NCI-H1436 (cell line): ENCODE results near the gene DMPK.
"Not testable (repeated sequence)": the region's sequence is repeated elsewhere in the genome, so short reads cannot be mapped to it uniquely, and the experiment has no call there.

ENCODE experiments used
- DNase-seq: peaks from one replicate; lab custom pipeline; 2025; lab: John Stamatoyannopoulos, UW

DMPK gene

GRCh38 chr19:45769821-45770191 is 12.5 kb downstream of the DMPK start:
- DNase-seq: no peak

DNA sequence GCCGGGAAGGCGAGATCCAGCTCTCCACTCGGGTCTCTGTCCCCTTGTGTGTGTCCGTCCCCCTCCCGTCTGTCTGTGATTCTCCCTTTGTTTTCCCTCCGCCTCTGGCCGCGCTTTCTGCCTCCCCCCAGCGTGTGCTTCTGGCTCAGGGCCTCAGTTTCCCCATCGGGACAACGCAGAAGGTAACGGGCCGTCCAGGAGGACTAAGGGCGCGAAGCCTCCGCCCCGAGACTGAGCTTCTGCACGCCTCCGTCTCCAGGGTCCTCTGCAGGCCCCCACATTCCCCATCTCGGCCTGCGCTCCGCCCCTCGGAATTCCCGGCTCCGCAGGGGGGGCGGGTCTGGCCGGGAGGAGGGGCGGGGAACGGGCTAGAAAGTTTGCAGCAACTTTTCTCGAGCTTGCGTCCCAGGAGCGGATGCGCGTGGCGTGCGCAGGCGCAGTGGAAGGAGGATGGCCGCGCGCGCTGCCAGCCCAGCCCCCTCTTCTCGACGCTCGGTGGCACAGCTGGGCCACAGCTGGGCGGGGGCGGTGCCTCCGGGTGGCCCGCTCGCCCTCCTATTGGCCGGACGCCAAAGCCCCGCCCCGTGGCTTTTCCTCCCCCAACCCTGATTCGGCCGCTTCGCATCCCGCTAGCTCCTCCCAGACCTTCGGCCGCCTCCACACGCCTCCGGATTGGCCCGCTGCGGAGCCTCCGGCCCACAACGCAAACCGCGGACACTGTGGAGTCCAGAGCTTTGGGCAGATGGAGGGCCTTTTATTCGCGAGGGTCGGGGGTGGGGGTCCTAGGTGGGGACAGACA is 13.1 kb downstream of the DMPK start, which contains the start of gene SIX5:
Gene SIX5 (minus strand): TSS at position 269 of the 799 bp plus-strand sequence. CDS start 408 bp downstream, outside the sequence.
- DNase-seq: peak; percentile 90

- DNase-seq: no peak
Observed at GRCh38 chr19:45768655-45768983, 13.7 kb downstream of the DMPK start.

DNA sequence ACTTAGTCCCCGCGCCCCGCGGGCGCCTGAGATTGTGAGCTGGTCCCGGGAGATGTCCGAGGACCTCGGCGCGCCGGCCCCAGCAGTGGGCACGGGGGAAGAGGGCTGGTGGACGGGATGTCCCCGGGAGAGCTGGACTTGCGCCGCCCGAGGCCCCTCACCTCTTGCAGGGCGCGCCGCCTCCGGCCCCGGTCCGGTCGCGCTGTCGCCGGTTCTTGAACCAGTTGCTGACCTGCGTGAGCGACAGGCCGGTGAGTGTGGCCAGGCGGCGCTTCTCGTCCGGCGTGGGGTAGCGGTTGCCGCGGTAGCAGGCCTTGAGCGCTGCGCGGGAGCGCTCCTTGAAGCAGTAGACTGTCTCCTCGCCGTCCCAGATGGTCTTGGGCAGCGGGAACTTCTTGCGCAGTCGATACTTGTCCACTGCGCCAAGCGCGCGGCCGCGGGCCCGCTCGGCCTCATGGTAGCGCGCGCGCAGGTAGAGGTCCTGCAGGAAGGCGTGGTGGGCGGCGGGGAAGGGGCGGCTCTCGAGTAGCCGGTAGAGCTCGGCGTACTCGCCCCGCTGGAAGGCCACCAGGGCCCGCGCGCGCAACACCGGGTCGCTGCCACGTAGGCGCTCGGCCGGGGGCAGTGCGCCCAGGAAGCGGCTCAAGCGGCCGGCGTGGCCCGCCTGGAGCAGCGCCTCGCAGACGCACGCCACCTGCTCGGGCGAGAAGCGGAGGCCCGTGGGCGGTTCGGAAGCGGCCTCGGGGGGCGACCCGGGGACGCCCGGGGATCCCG is 14.2 kb downstream of the DMPK start:
- DNase-seq: no peak

DNA sequence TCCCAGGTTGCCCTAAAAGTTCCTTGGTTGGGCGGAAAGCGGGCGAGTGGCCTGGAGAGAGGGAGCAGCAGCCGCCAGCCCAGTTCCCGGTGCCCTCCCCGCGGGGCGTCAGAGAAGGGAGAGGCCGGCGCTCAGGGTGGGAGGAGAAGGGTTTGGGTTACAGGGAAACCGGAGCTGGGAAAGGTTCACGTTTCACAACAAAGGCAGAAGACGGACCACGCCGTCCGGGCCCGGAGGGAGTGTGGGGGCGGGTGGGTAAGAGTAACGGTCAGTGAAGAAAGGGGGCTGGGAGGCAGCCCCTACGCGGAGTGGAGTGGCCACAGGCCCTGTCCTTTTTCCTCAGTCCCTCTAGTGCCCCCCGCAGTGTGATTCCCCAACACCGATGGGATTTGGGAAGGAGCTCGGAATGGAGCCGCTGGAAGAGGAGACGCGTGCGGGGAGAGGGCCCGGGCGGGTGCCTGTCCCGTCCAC is 14.8 kb downstream of the DMPK start:
- no peak for DNase-seq

- DNase-seq: no peak
Observed at GRCh38 chr19:45766869-45767346, 15.4 kb downstream of the DMPK start.

- no peak for DNase-seq
Observed at GRCh38 chr19:45766296-45766868, 15.9 kb downstream of the DMPK start.

DNA sequence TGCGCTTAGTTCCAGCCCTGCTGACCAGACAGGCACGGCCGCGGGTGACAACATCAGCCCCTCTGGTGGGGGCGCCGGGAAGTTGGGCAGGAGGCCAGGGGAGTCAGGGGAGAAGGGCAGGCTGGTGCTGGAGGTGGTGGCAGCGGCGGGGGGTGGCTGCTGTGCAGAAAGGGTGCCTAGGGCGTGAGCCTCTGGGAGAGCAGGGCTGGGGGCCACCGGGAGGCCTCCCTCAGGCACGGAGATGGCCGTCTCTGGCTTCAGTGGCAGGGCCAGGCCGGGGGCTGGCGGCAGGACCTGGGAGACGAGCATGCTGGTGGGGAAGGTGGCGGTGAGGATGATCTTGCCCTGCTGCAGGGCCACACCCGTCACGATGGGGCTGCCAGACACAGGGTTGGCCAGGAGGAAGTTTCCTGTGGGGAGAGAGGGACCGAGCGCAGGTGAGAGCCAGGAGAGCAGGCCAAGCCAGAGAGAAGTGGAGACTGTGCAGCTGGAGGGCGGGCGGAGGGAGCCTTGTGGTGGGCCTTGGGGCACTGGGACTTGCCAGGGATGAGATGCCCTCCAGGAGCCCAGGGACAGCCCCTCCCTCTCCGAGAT is 16.5 kb downstream of the DMPK start:
- no peak for DNase-seq

DNA sequence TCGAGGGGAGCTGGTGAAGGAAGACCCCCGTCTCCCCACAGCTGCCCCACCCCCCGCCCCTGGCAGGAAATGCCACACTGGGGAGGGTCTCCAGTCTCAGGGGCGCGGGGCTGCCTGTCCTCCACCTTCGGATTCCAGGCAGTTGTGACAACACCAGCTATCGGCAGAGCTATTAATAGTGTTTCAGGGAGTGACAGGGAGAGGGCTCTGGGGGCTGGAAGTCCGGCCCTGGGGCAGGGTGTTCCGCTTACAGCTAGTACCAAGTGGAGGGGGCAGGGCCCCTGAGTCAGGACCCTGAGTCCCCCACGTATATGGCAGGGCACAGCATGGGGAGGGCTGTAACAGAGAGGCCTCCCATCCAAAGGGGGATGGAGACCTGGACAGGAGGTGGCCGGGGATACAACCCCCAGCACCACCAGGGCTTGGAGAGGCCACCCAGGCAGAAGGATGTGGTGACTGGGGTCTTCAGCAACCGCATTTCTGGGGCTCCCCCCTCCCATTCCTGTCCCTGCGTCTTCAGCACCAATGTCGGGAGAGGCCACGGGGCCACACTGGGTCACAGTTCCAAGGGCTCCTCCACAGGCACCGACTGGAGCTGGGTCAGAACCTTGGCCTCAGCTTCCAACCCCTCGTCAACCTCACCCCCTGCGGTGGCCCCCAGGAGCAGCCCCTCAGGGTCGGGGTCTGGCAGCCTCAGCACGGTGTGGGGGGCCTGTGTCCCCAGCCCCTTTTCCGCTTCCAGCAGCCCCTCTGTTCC is 17.2 kb downstream of the DMPK start:
- no peak for DNase-seq

- DNase-seq: no peak
Observed at GRCh38 chr19:45764475-45764874, 17.8 kb downstream of the DMPK start.

GRCh38 chr19:45763691-45764294 is 18.5 kb downstream of the DMPK start:
- DNase-seq: no peak

GRCh38 chr19:45762870-45763631 is 19.2 kb downstream of the DMPK start:
- no peak for DNase-seq

GRCh38 chr19:45761714-45762113 is 20.6 kb downstream of the DMPK start:
- no peak for DNase-seq

- DNase-seq: no peak
Observed at GRCh38 chr19:45758921-45759320, 23.4 kb downstream of the DMPK start.

DNA sequence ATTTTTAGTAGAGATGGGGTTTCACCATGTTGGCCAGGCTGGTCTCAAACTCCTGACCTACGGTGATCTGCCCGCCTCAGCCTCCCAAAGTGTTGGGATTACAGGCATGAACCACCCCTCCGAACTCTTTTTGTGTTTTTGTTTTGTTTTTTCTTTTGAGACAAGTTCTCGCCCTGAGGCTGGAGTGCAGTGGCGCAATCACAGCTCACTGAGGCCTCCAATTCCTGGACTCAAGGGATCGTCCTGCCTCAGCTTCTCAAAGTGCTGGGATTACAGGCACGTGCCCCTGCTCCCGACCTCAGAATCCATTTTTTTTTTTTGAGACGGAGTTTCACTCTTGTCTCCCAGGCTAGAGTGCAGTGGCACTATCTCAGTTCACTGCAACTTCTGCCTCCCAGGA is 24.6 kb downstream of the DMPK start:
- DNase-seq: no peak

- DNase-seq: no peak
Observed at GRCh38 chr19:45754323-45754722, 28.0 kb downstream of the DMPK start.

DNA sequence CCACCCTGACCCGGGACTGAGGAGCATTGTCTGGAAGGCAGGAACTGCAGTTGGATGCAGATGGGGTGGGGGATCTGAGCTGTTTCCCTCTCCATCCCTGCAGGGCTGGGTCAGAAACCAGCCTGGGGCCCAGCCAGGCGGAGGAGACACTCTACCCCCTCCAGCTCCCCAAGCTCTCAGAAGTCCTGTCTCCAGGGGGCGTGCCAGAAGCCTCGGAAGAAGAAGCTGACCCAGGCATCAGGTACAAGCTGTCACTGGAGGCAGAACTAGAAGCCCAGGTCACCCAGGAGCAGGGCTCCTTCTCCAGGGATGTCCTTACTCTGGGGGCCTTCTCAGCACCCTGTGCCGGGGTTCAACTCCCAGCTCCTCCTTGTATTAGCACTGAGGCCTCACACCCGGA is 28.7 kb downstream of the DMPK start:
- no peak for DNase-seq

- DNase-seq: no peak
Observed at GRCh38 chr19:45752639-45753038, 29.7 kb downstream of the DMPK start.

DNA sequence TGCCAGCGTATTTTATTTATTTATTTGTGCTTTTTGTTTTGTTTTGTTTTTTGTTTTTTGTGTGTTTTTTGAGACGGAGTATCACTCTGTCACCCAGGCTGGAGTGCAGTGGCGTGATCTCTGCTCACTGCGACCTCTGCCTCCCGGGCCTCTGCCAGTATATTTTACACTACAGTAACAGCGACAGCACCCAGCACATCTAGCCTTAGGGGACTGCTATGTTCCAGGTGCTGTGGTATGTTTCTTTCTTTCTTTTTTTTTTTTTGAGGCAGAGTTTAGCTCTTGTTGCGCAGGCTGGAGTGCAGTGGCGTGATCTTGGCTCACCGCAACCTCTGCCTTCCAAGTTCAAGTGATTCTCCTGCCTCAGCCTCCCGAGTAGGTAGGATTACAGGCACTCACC is 30.8 kb downstream of the DMPK start:
- DNase-seq: not testable (repeated sequence)

DNA sequence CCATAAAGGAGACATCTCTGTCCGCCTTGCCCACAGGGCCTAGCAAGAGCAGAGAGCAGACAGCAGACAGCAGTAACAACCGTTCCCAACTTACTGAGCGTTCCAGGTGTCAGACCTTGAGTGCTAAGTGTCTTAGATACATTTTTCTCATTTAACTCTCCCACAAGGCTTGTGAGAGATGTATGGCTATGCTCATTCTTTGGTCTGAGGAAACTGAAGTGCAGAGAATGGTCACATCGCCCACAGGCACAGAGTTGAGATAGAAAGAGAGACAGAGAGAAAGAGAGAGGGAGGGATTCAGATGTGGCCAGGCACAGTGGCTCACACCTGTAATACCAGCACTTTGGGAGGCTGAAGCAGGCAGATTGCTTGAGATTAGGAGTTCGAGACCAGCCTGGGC is 34.8 kb downstream of the DMPK start:
- DNase-seq: no peak

DNA sequence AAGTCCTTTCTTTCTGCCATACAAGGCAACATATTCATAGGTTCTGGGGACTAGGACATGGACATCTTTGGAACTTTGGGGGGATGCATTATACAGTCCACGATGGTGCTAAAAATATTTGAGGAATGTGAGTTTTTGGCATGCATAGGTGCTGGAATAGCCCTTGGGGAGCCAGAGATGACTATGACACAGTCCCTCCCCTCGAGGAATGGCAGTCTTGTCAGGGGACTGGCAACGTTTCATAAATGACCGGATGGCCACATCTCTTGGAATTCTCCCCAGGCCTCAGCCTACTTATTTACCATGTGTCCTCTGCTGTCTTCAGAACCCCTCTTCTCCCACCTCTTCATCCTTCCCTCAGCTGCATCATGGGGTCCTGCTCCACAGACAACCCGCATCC is 35.4 kb downstream of the DMPK start:
- no peak for DNase-seq
